ENCODE data around the gene CPNE5. TPM values are rescaled to one million over a fixed set of nuclear protein-coding genes. Genes with fewer than 3 reads are reported as not detected.
A peak's percentile ranks its signal among the peaks of the same experiment; 100 is the strongest.

CPNE5 gene
- total and polyA plus RNA-seq, 8 donors: 0.19 to 1.5 (median 0.58) TPM

GRCh38 chr6:36758516-36759147 is 80.6 kb downstream of the CPNE5 start:
- WGBS, 2 donors: 36 to 38% methylated on average over 15 of the region's 15 CpGs
- Histone ChIP-seq H3K27ac (no peak overlapping the region), H3K9me3 (no peaks in the 10 kb centered on the region), H3K36me3 (no peaks in the 10 kb centered on the region), H3K4me1 (peaks cover 3 to 6% (median 5%) of the 10 kb centered on the region in 3 donors), H3K4me3 (peak overlapping the region in 2 of 4 donors; percentile 1 to 17), H3K27me3 (no peaks in the 10 kb centered on the region)
- DNase-seq (peak in 2 of 6 donors; percentile 38 to 53), FAIRE-seq (no peak), ATAC-seq (peak; percentile 49 to 72 (median 64))
- intact Hi-C loops (cut with DNase I): no loop called here
- no peak for TF ChIP-seq CTCF (IDR thresholded peaks at IDR 0.05)

GRCh38 chr6:36757943-36758508 is 81.2 kb downstream of the CPNE5 start:
- no peaks in the 10 kb centered on the region for H3K36me3 ChIP-seq

GRCh38 chr6:36757206-36757605 is 82.0 kb downstream of the CPNE5 start:
- 84 to 86% methylated on average over 4 of the region's 4 CpGs for WGBS, 2 donors
- no peak for TF ChIP-seq CTCF (IDR thresholded peaks at IDR 0.05)
- Histone ChIP-seq H3K36me3 (no peaks in the 10 kb centered on the region), H3K27ac (no peak overlapping the region), H3K4me3 (no peak overlapping the region), H3K4me1 (peaks cover 3 to 6% (median 5%) of the 10 kb centered on the region in 3 donors), H3K9me3 (no peaks in the 10 kb centered on the region), H3K27me3 (no peaks in the 10 kb centered on the region)
- FAIRE-seq (no peak), DNase-seq (no peak), ATAC-seq (no peak)
- intact Hi-C loops (cut with DNase I): no loop called here

More at GRCh38 chr6:36757943-36758508, 81.2 kb downstream of the CPNE5 start:
- no peak overlapping the region for H3K27ac ChIP-seq
- ATAC-seq (no peak), FAIRE-seq (no peak), DNase-seq (no peak)
- H3K27me3 ChIP-seq: no peaks in the 10 kb centered on the region
- WGBS, 2 donors: 77 to 83% methylated on average over 6 of the region's 6 CpGs
- H3K4me3 ChIP-seq: no peak overlapping the region
- intact Hi-C loops (cut with DNase I): no loop called here
- H3K4me1 ChIP-seq: peaks cover 3 to 6% (median 5%) of the 10 kb centered on the region in 3 donors
- TF ChIP-seq CTCF (IDR thresholded peaks at IDR 0.05): no peak
- H3K9me3 ChIP-seq: no peaks in the 10 kb centered on the region

- Histone ChIP-seq H3K36me3 (no peaks in the 10 kb centered on the region), H3K27me3 (no peaks in the 10 kb centered on the region), H3K4me1 (peaks cover 3 to 6% (median 5%) of the 10 kb centered on the region in 3 donors), H3K27ac (no peak overlapping the region), H3K4me3 (no peak overlapping the region), H3K9me3 (no peaks in the 10 kb centered on the region)
- intact Hi-C loops (cut with DNase I): no loop called here
- no peak for TF ChIP-seq CTCF (IDR thresholded peaks at IDR 0.05)
- DNase-seq (no peak), ATAC-seq (no peak), FAIRE-seq (no peak)
- WGBS, 2 donors: 75% methylated on average over 8 of the region's 8 CpGs
Measured at GRCh38 chr6:36756786-36757185, 82.5 kb downstream of the CPNE5 start.

Data from pancreas (tissue), 10 donors.